SU-DHL-6 (cell line): ENCODE data around the gene STYXL2.

ENCODE experiments used
- H2AFZ ChIP-seq: fragments of 200-600 bp; sonication (generic); 2 replicates; pipeline ENCODE4 v1.6.1; 2014; ENCODE audit warnings: low read depth, mild to moderate bottlenecking, moderate library complexity, mixed read lengths, antibody characterized with exemption, low read length; ENCODE audit not compliant: severe bottlenecking
- H3F3A ChIP-seq: fragments of 200-600 bp; shearing (Covaris generic); 2 replicates; pipeline ENCODE4 v1.6.0; 2016; ENCODE audit warnings: antibody characterized with exemption, mild to moderate bottlenecking; ENCODE audit not compliant: insufficient read depth
- H3K27ac ChIP-seq: fragments of 200-600 bp; sonication (generic); 2 replicates; pipeline ENCODE4 v1.5.1; 2016; ENCODE audit warnings: low read depth, mild to moderate bottlenecking, low read length, moderate library complexity, mixed read lengths
- H3K27me3 ChIP-seq: fragments of 200-600 bp; sonication (generic), shearing (Covaris generic); 2 replicates; pipeline ENCODE4 v1.6.0; 2014; ENCODE audit warnings: mild to moderate bottlenecking, low read length
- H3K36me3 ChIP-seq: fragments of 200-600 bp; sonication (generic); 2 replicates; pipeline ENCODE4 v1.6.1; 2014; ENCODE audit warnings: mild to moderate bottlenecking, low read length, mixed read lengths
- H3K4me2 ChIP-seq: fragments of 300-600, 200-600 bp; shearing (Covaris generic), sonication (generic); 2 replicates; pipeline ENCODE4 v1.6.0; 2014; ENCODE audit warnings: low read length, low read depth, mild to moderate bottlenecking; ENCODE audit not compliant: poor library complexity, severe bottlenecking
- H3K4me3 ChIP-seq: fragments of 200-600 bp; sonication (generic); 2 replicates; pipeline ENCODE4 v1.5.1; 2014; ENCODE audit warnings: antibody characterized with exemption, low read length, mild to moderate bottlenecking, mixed read lengths; ENCODE audit not compliant: insufficient read depth, poor library complexity, severe bottlenecking
- H3K79me2 ChIP-seq: fragments of 200-600 bp; sonication (generic); 2 replicates; pipeline ENCODE4 v1.6.1; 2014; ENCODE audit warnings: mild to moderate bottlenecking, low read length, moderate library complexity; ENCODE audit not compliant: insufficient read depth
- H3K9ac ChIP-seq: fragments of 200-600 bp; sonication (generic); 2 replicates; pipeline ENCODE4 v1.7.0; 2014; ENCODE audit warnings: mild to moderate bottlenecking, low read length
- H3K9me2 ChIP-seq: fragments of 200-600 bp; sonication (generic); replicated peaks from 2 replicates; pipeline ENCODE4 v1.6.1; 2014; ENCODE audit warnings: low read length; ENCODE audit not compliant: insufficient read depth
- H3K9me3 ChIP-seq: fragments of 200-600 bp; sonication (generic); 2 replicates; pipeline ENCODE4 v1.6.1; 2014; ENCODE audit warnings: low read length, mixed read lengths; ENCODE audit not compliant: insufficient read depth
- H4K20me1 ChIP-seq: fragments of 200-600 bp; sonication (generic); 2 replicates; pipeline ENCODE4 v1.6.1; 2014; ENCODE audit warnings: low read depth, mild to moderate bottlenecking, antibody characterized with exemption, low read length, moderate library complexity, mixed read lengths
- EZH2phosphoT487 ChIP-seq: fragments of 200-600 bp; sonication (generic), shearing (Covaris generic); conservative IDR thresholded peaks from 2 replicates; pipeline ENCODE4 v1.6.1; 2018; ENCODE audit warnings: mild to moderate bottlenecking, antibody characterized with exemption, low read length, moderate library complexity, mixed read lengths
- TF ChIP-seq, protein P1 (sequence below): fragments of 200-600 bp; sonication (generic); IDR thresholded peaks from one replicate; pipeline ENCODE4 v1.5.1; 2017; ENCODE audit warnings: antibody characterized with exemption, mild to moderate bottlenecking, low read length, moderate library complexity; ENCODE audit not compliant: insufficient read depth, poor library complexity, severe bottlenecking

STYXL2 gene

DNA sequence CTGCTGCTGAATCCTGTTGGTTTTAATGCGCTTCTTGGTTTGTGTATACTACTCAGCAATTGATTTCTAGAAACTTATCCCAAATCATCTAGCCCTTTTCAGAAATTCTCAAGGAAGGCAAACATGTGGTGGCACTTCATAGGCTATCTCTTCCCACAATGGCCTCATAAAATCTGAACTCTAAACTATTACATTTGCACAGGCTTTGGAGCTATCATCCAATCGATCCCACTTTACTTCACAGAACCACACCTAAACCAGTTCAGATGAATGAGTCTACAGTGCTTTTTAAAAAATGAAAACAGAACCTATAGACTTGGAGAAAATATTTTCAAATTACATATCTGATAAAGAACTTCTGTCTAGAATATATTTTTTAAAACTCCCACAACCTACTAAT, 6.9 kb downstream of the STYXL2 start:
- Histone ChIP-seq H3K36me3 (no peaks in the 10 kb centered on the region), H3K9me3 (no peaks in the 10 kb centered on the region), H3K4me2 (no peak overlapping the region), H3F3A (no peaks in the 10 kb centered on the region), H3K9me2 (no peaks in the 10 kb centered on the region), H2AFZ (no peak overlapping the region), H3K9ac (no peak overlapping the region), H3K27me3 (no peaks in the 10 kb centered on the region), H3K4me3 (no peak overlapping the region), H3K79me2 (no peaks in the 10 kb centered on the region), H3K27ac (no peak overlapping the region), H4K20me1 (no peaks in the 10 kb centered on the region)
- TF ChIP-seq EZH2phosphoT487: no peak
- TF ChIP-seq, protein P1, sequence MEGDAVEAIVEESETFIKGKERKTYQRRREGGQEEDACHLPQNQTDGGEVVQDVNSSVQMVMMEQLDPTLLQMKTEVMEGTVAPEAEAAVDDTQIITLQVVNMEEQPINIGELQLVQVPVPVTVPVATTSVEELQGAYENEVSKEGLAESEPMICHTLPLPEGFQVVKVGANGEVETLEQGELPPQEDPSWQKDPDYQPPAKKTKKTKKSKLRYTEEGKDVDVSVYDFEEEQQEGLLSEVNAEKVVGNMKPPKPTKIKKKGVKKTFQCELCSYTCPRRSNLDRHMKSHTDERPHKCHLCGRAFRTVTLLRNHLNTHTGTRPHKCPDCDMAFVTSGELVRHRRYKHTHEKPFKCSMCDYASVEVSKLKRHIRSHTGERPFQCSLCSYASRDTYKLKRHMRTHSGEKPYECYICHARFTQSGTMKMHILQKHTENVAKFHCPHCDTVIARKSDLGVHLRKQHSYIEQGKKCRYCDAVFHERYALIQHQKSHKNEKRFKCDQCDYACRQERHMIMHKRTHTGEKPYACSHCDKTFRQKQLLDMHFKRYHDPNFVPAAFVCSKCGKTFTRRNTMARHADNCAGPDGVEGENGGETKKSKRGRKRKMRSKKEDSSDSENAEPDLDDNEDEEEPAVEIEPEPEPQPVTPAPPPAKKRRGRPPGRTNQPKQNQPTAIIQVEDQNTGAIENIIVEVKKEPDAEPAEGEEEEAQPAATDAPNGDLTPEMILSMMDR: no peak

GRCh38 chr1:167101754-167102153, 7.9 kb downstream of the STYXL2 start:
- Histone ChIP-seq H3K79me2 (no peaks in the 10 kb centered on the region), H3K4me2 (no peak overlapping the region), H3K9me2 (no peaks in the 10 kb centered on the region), H3K27ac (no peak overlapping the region), H3K36me3 (no peaks in the 10 kb centered on the region), H3K27me3 (no peaks in the 10 kb centered on the region), H3K9ac (no peak overlapping the region), H4K20me1 (no peaks in the 10 kb centered on the region), H3F3A (no peaks in the 10 kb centered on the region), H2AFZ (no peak overlapping the region), H3K4me3 (no peak overlapping the region), H3K9me3 (no peaks in the 10 kb centered on the region)
- TF ChIP-seq, protein P1: no peak
- no peak for TF ChIP-seq EZH2phosphoT487

- Histone ChIP-seq H3K4me3 (no peak overlapping the region), H3K4me2 (no peak overlapping the region), H3K9ac (no peak overlapping the region), H4K20me1 (no peaks in the 10 kb centered on the region), H3K27ac (no peak overlapping the region), H3K79me2 (no peaks in the 10 kb centered on the region), H3K36me3 (no peaks in the 10 kb centered on the region), H3F3A (no peaks in the 10 kb centered on the region), H3K9me2 (no peaks in the 10 kb centered on the region), H3K9me3 (no peaks in the 10 kb centered on the region), H3K27me3 (no peaks in the 10 kb centered on the region), H2AFZ (no peak overlapping the region)
- TF ChIP-seq, protein P1: no peak
- TF ChIP-seq EZH2phosphoT487: no peak
These were observed 9.2 kb downstream of the STYXL2 start for GRCh38 chr1:167102906-167103573.
